HCT116 (cell line): ENCODE data around the gene ABCA5. TPM values are rescaled to one million over a fixed set of nuclear protein-coding genes. Genes with fewer than 3 reads are reported as not detected.

ENCODE experiments used
- ATAC-seq: fragments of 200-7000 bp; cut with Tn5 transposase; 2 replicates; pipeline ENCODE4 v1.9.1; 2020; ENCODE audit warnings: mild to moderate bottlenecking, moderate library complexity
- BruUV-seq: library from RNA; stranded (reverse); fragments of 400-500 nt; replicated peaks from 2 replicates; lab custom pipeline; 2021; lab: Mats Ljungman, UMichigan
- CTCF ChIA-PET: fragments of 300-600 bp; sonication (Branson Sonifier 250); formaldehyde crosslinking; loops from one replicate; lab custom pipeline; 2021; ENCODE audit warnings: antibody characterized with exemption; lab: Charles Lee
- POLR2A ChIA-PET: fragments of 300-600, 350-600 bp; sonication (Branson Sonifier 250); formaldehyde crosslinking; loops from one replicate; lab custom pipeline; 2021; ENCODE audit warnings: antibody characterized with exemption; lab: Charles Lee
- RAD21 ChIA-PET, 2 experiments: fragments of 300-600 bp; sonication (Branson Sonifier 250); formaldehyde crosslinking; loops; one replicate each; lab custom pipeline; 2023; ENCODE audit warnings: low total read pairs in 2 of 2; ENCODE audit not compliant: uncharacterized antibody in 2 of 2, unreplicated experiment in 2 of 2, low non-redundant PET in 1 of 2; lab: Charles Lee
- DNase-seq: peaks from one replicate; pipeline ENCODE4 v3.0.0-alpha.2; 2010; ENCODE audit warnings: low read depth, low spot score
- H2AFZ ChIP-seq: fragments of 200-600 bp; shearing (Covaris generic), sonication (generic); 2 replicates; pipeline ENCODE4 v1.6.1; 2017; ENCODE audit warnings: low read depth, mixed run types, mixed read lengths, antibody characterized with exemption, low read length; ENCODE audit not compliant: poor library complexity, severe bottlenecking
- H3K27ac ChIP-seq: 2 replicates; pipeline ENCODE4 v1.5.1; 2012; ENCODE audit warnings: low read depth, low read length
- H3K27me3 ChIP-seq: fragments of 200-600 bp; sonication (generic); 2 replicates; pipeline ENCODE4 v1.6.1; 2016; ENCODE audit warnings: mixed run types, low read length, mixed read lengths; ENCODE audit not compliant: insufficient read depth
- H3K36me3 ChIP-seq, 2 experiments: fragments of 200-500 bp in 1 of 2; fragments of 200-600 bp in 1 of 2; sonication (Bioruptor generic) in 1 of 2; sonication (generic) in 1 of 2; 2 replicates each; pipeline versions ENCODE4 v1.5.1 to v1.6.1; 2014 to 2016; ENCODE audit warnings: low read length in 2 of 2, inconsistent platforms in 1 of 2, mixed read lengths in 1 of 2, mixed run types in 1 of 2; ENCODE audit not compliant: insufficient read depth in 2 of 2, control insufficient read depth in 1 of 2
- H3K4me1 ChIP-seq, 2 experiments: fragments of 200-600 bp in 1 of 2; sonication (generic) in 1 of 2; 2 replicates each; pipeline versions ENCODE4 v1.5.1 to v1.6.1; 2012 to 2017; ENCODE audit warnings: low read length in 2 of 2, inconsistent platforms in 1 of 2, mild to moderate bottlenecking in 1 of 2, mixed read lengths in 1 of 2, mixed run types in 1 of 2, moderate library complexity in 1 of 2; ENCODE audit not compliant: insufficient read depth in 2 of 2, control insufficient read depth in 1 of 2
- H3K4me2 ChIP-seq: fragments of 200-600 bp; sonication (generic); 2 replicates; pipeline ENCODE4 v1.6.1; 2017; ENCODE audit warnings: mixed run types, low read length, mixed read lengths
- H3K4me3 ChIP-seq, 2 experiments: fragments of 200-600 bp in 1 of 2; sonication (generic) in 1 of 2; replicated peaks in 1 of 2; 2 replicates each; pipeline ENCODE4 v1.5.1; 2011 to 2016; ENCODE audit warnings: low read length in 2 of 2, control low read depth in 1 of 2, low read depth in 1 of 2, mild to moderate bottlenecking in 1 of 2, mixed read lengths in 1 of 2, mixed run types in 1 of 2
- H3K79me2 ChIP-seq: fragments of 200-600 bp; sonication (generic); 2 replicates; pipeline ENCODE4 v1.6.1; 2017; ENCODE audit warnings: mild to moderate bottlenecking, mixed run types, low read length, moderate library complexity, mixed read lengths; ENCODE audit not compliant: insufficient read depth
- H3K9ac ChIP-seq: fragments of 200-600 bp; sonication (generic); 2 replicates; pipeline ENCODE4 v1.6.1; 2016; ENCODE audit warnings: low read length, mixed read lengths
- H3K9me2 ChIP-seq: fragments of 200-600 bp; sonication (generic), shearing (Covaris generic); 2 replicates; pipeline ENCODE4 v1.6.1; 2017; ENCODE audit warnings: mixed run types, mild to moderate bottlenecking, moderate library complexity; ENCODE audit not compliant: insufficient read depth
- H3K9me3 ChIP-seq, 2 experiments: fragments of 200-500 bp in 1 of 2; fragments of 200-600 bp in 1 of 2; sonication (Bioruptor generic) in 1 of 2; sonication (generic) in 1 of 2; 2 replicates each; pipeline ENCODE4 v1.6.1; 2014 to 2017; ENCODE audit warnings: low read length in 2 of 2, mixed read lengths in 2 of 2, inconsistent platforms in 1 of 2, low read depth in 1 of 2, mild to moderate bottlenecking in 1 of 2, mixed run types in 1 of 2, moderate library complexity in 1 of 2; ENCODE audit not compliant: control insufficient read depth in 1 of 2, insufficient read depth in 1 of 2
- H4K20me1 ChIP-seq: fragments of 200-600 bp; sonication (generic), shearing (Covaris generic); 2 replicates; pipeline ENCODE4 v1.6.1; 2017; ENCODE audit warnings: mixed run types, mild to moderate bottlenecking, moderate library complexity; ENCODE audit not compliant: insufficient read depth
- ATF3 ChIP-seq: IDR thresholded peaks from 2 replicates; pipeline ENCODE4 v1.6.1; 2012
- CEBPB ChIP-seq: IDR thresholded peaks from 2 replicates; pipeline ENCODE4 v1.6.1; 2012; ENCODE audit warnings: low read depth
- CTCF ChIP-seq, 3 experiments: fragments of 200-600 bp in 1 of 3; sonication (generic) in 1 of 3; IDR thresholded peaks in 2 of 3; conservative IDR thresholded peaks in 1 of 3; 2 replicates each; pipeline ENCODE4 v1.5.1; 2012 to 2017; ENCODE audit warnings: low read depth in 2 of 3, low read length in 2 of 3, antibody characterized with exemption in 1 of 3, borderline replicate concordance in 1 of 3, control low read depth in 1 of 3, mild to moderate bottlenecking in 1 of 3, mixed read lengths in 1 of 3, mixed run types in 1 of 3, moderate library complexity in 1 of 3; ENCODE audit not compliant: insufficient read depth in 1 of 3
- EGR1 ChIP-seq: IDR thresholded peaks from 2 replicates; pipeline ENCODE4 v1.6.1; 2012; ENCODE audit warnings: low read depth
- ELF1 ChIP-seq: IDR thresholded peaks from 2 replicates; pipeline ENCODE4 v1.6.1; 2012; ENCODE audit warnings: low read depth, borderline replicate concordance
- EZH2phosphoT487 ChIP-seq: fragments of 200-600 bp; IDR thresholded peaks from 2 replicates; pipeline ENCODE4 v1.6.1; 2018; ENCODE audit warnings: antibody characterized with exemption, borderline replicate concordance
- FOSL1 ChIP-seq: IDR thresholded peaks from 2 replicates; pipeline ENCODE4 v1.6.1; 2012; ENCODE audit warnings: low read depth
- JUND ChIP-seq: IDR thresholded peaks from 2 replicates; pipeline ENCODE4 v1.6.1; 2012
- POLR2A ChIP-seq: IDR thresholded peaks from 2 replicates; pipeline ENCODE4 v1.7.0; 2011; ENCODE audit warnings: borderline replicate concordance; ENCODE audit not compliant: insufficient read depth, insufficient read length; ENCODE audit errors: extremely low read depth
- POLR2AphosphoS5 ChIP-seq: IDR thresholded peaks from 2 replicates; pipeline ENCODE4 v1.6.1; 2011; ENCODE audit warnings: mild to moderate bottlenecking, low read depth, low read length, moderate library complexity
- RAD21 ChIP-seq: IDR thresholded peaks from 2 replicates; pipeline ENCODE4 v1.6.1; 2012; ENCODE audit warnings: low read depth, mild to moderate bottlenecking
- REST ChIP-seq: IDR thresholded peaks from 2 replicates; pipeline ENCODE4 v1.6.1; 2012; ENCODE audit warnings: low read depth
- SIN3A ChIP-seq: IDR thresholded peaks from 2 replicates; pipeline ENCODE4 v1.6.1; 2012; ENCODE audit warnings: low read depth
- SP1 ChIP-seq: IDR thresholded peaks from 2 replicates; pipeline ENCODE4 v1.6.1; 2012; ENCODE audit warnings: low read depth
- TCF7L2 ChIP-seq: IDR thresholded peaks from 2 replicates; pipeline ENCODE4 v1.7.0; 2011; ENCODE audit warnings: borderline replicate concordance, inconsistent platforms; ENCODE audit not compliant: insufficient read depth, insufficient read length; ENCODE audit errors: extremely low read depth
- YY1 ChIP-seq: IDR thresholded peaks from 2 replicates; pipeline ENCODE4 v1.6.1; 2011; ENCODE audit warnings: low read length, low read depth, moderate library complexity, mild to moderate bottlenecking; ENCODE audit not compliant: insufficient replicate concordance; ENCODE audit errors: extremely low read depth
- ZNF274 ChIP-seq: fragments of 200-500 bp; sonication (Bioruptor generic); IDR thresholded peaks from 2 replicates; pipeline ENCODE4 v1.6.1; 2014; ENCODE audit warnings: mild to moderate bottlenecking, low read depth, low read length, inconsistent platforms
- intact Hi-C: fragments of 100-400 bp; cut with micrococcal nuclease; formaldehyde crosslinking; loops from 2 replicates; pipeline ENCODE4 v1.10.0; 2022
- total RNA-seq: library from RNA; stranded (reverse); gene quantifications from one replicate; pipeline ENCODE4 v1.2.1, GENCODE V29; 2021; ENCODE audit not compliant: unreplicated experiment

The ABCA5 gene
- total RNA-seq, 1 experiment from 2014 or later = 6.8 TPM

GRCh38 chr17:69314246-69315065, 12.5 kb downstream of the ABCA5 start:
- DNase-seq (no peak), ATAC-seq (no peak)
- H3K9me3 ChIP-seq = no peaks in the 10 kb centered on the region
- H3K36me3 ChIP-seq = no peaks in the 10 kb centered on the region
- no peak overlapping the region for H3K9ac ChIP-seq
- ChIA-PET RAD21 (no interaction called here), POLR2A (interaction anchor here (1.4 kb wide), 1 partner anchor 12 kb away, joined by 5 read pairs; the partner anchor contains the start of gene ABCA5), CTCF (interaction anchor here (0.9 to 1.2 kb wide), 2 partner anchors 20 to 192 kb away, joined by 3 read pairs; no protein-coding TSS in a partner anchor)
- H2AFZ ChIP-seq = no peak overlapping the region
- no peaks in the 10 kb centered on the region for H4K20me1 ChIP-seq
- H3K4me1 ChIP-seq = peaks cover 0 to 5% of the 10 kb centered on the region in 2 experiments; a peak in 2 of 4 replicates
- BruUV-seq = no TSS peak
- H3K27me3 ChIP-seq = no peaks in the 10 kb centered on the region
- no peaks in the 10 kb centered on the region for H3K79me2 ChIP-seq
- no peaks in the 10 kb centered on the region; the same call in 1 of the 2 replicates for H3K9me2 ChIP-seq
- no peak for TF ChIP-seq CEBPB
- TF ChIP-seq POLR2AphosphoS5 = no peak
- TF ChIP-seq FOSL1 = no peak
- TF ChIP-seq TCF7L2 = no peak
- no peak for TF ChIP-seq CTCF (IDR thresholded peaks at IDR 0.05 in 2 of 3, conservative IDR thresholded peaks at IDR 0.05 in 1 of 3; ENCODE audit: borderline replicate concordance in 1 of 3, insufficient read depth in 1 of 3, low read depth in 2 of 3, low read length in 2 of 3)
- TF ChIP-seq POLR2A = no peak
- TF ChIP-seq ATF3 = no peak
- no peak for TF ChIP-seq ZNF274
- TF ChIP-seq EZH2phosphoT487 = no peak
- TF ChIP-seq REST = no peak
- no peak for TF ChIP-seq JUND
- no peak for TF ChIP-seq SIN3A
- TF ChIP-seq YY1 = no peak
- no peak for TF ChIP-seq RAD21
- no peak for TF ChIP-seq ELF1
- no peak for TF ChIP-seq SP1
- TF ChIP-seq EGR1 = no peak
- no peak overlapping the region for H3K4me2 ChIP-seq
- intact Hi-C loops = loop anchor here (5.0 kb wide), 1 partner anchor 47 kb away; no protein-coding TSS in a partner anchor
- no peak overlapping the region for H3K27ac ChIP-seq
- no peak overlapping the region for H3K4me3 ChIP-seq
